HCT116 (cell line): Measurements from ENCODE around the gene ATXN7L1. TPM values are rescaled to one million over a fixed set of nuclear protein-coding genes. Genes with fewer than 3 reads are reported as not detected.

Experiments
- ATAC-seq: fragments of 200-7000 bp; cut with Tn5 transposase; 2 replicates; pipeline ENCODE4 v1.9.1; 2020; ENCODE audit warnings: mild to moderate bottlenecking, moderate library complexity
- BruUV-seq: library from RNA; stranded (reverse); fragments of 400-500 nt; replicated peaks from 2 replicates; lab custom pipeline; 2021; lab: Mats Ljungman, UMichigan
- CTCF ChIA-PET: fragments of 300-600 bp; sonication (Branson Sonifier 250); formaldehyde crosslinking; loops from one replicate; lab custom pipeline; 2021; ENCODE audit warnings: antibody characterized with exemption; lab: Charles Lee
- POLR2A ChIA-PET: fragments of 300-600, 350-600 bp; sonication (Branson Sonifier 250); formaldehyde crosslinking; loops from one replicate; lab custom pipeline; 2021; ENCODE audit warnings: antibody characterized with exemption; lab: Charles Lee
- RAD21 ChIA-PET, 2 experiments: fragments of 300-600 bp; sonication (Branson Sonifier 250); formaldehyde crosslinking; loops; one replicate each; lab custom pipeline; 2023; ENCODE audit warnings: low total read pairs in 2 of 2; ENCODE audit not compliant: uncharacterized antibody in 2 of 2, unreplicated experiment in 2 of 2, low non-redundant PET in 1 of 2; lab: Charles Lee
- DNase-seq: peaks from one replicate; pipeline ENCODE4 v3.0.0-alpha.2; 2010; ENCODE audit warnings: low read depth, low spot score
- H2AFZ ChIP-seq: fragments of 200-600 bp; shearing (Covaris generic), sonication (generic); 2 replicates; pipeline ENCODE4 v1.6.1; 2017; ENCODE audit warnings: low read depth, mixed run types, mixed read lengths, antibody characterized with exemption, low read length; ENCODE audit not compliant: poor library complexity, severe bottlenecking
- H3K27ac ChIP-seq: 2 replicates; pipeline ENCODE4 v1.5.1; 2012; ENCODE audit warnings: low read depth, low read length
- H3K27me3 ChIP-seq: fragments of 200-600 bp; sonication (generic); 2 replicates; pipeline ENCODE4 v1.6.1; 2016; ENCODE audit warnings: mixed run types, low read length, mixed read lengths; ENCODE audit not compliant: insufficient read depth
- H3K36me3 ChIP-seq, 2 experiments: fragments of 200-500 bp in 1 of 2; fragments of 200-600 bp in 1 of 2; sonication (Bioruptor generic) in 1 of 2; sonication (generic) in 1 of 2; 2 replicates each; pipeline versions ENCODE4 v1.5.1 to v1.6.1; 2014 to 2016; ENCODE audit warnings: low read length in 2 of 2, inconsistent platforms in 1 of 2, mixed read lengths in 1 of 2, mixed run types in 1 of 2; ENCODE audit not compliant: insufficient read depth in 2 of 2, control insufficient read depth in 1 of 2
- H3K4me1 ChIP-seq, 2 experiments: fragments of 200-600 bp in 1 of 2; sonication (generic) in 1 of 2; 2 replicates each; pipeline versions ENCODE4 v1.5.1 to v1.6.1; 2012 to 2017; ENCODE audit warnings: low read length in 2 of 2, inconsistent platforms in 1 of 2, mild to moderate bottlenecking in 1 of 2, mixed read lengths in 1 of 2, mixed run types in 1 of 2, moderate library complexity in 1 of 2; ENCODE audit not compliant: insufficient read depth in 2 of 2, control insufficient read depth in 1 of 2
- H3K4me2 ChIP-seq: fragments of 200-600 bp; sonication (generic); 2 replicates; pipeline ENCODE4 v1.6.1; 2017; ENCODE audit warnings: mixed run types, low read length, mixed read lengths
- H3K4me3 ChIP-seq, 2 experiments: fragments of 200-600 bp in 1 of 2; sonication (generic) in 1 of 2; replicated peaks in 1 of 2; 2 replicates each; pipeline ENCODE4 v1.5.1; 2011 to 2016; ENCODE audit warnings: low read length in 2 of 2, control low read depth in 1 of 2, low read depth in 1 of 2, mild to moderate bottlenecking in 1 of 2, mixed read lengths in 1 of 2, mixed run types in 1 of 2
- H3K79me2 ChIP-seq: fragments of 200-600 bp; sonication (generic); 2 replicates; pipeline ENCODE4 v1.6.1; 2017; ENCODE audit warnings: mild to moderate bottlenecking, mixed run types, low read length, moderate library complexity, mixed read lengths; ENCODE audit not compliant: insufficient read depth
- H3K9ac ChIP-seq: fragments of 200-600 bp; sonication (generic); 2 replicates; pipeline ENCODE4 v1.6.1; 2016; ENCODE audit warnings: low read length, mixed read lengths
- H3K9me2 ChIP-seq: fragments of 200-600 bp; sonication (generic), shearing (Covaris generic); 2 replicates; pipeline ENCODE4 v1.6.1; 2017; ENCODE audit warnings: mixed run types, mild to moderate bottlenecking, moderate library complexity; ENCODE audit not compliant: insufficient read depth
- H3K9me3 ChIP-seq, 2 experiments: fragments of 200-500 bp in 1 of 2; fragments of 200-600 bp in 1 of 2; sonication (Bioruptor generic) in 1 of 2; sonication (generic) in 1 of 2; 2 replicates each; pipeline ENCODE4 v1.6.1; 2014 to 2017; ENCODE audit warnings: low read length in 2 of 2, mixed read lengths in 2 of 2, inconsistent platforms in 1 of 2, low read depth in 1 of 2, mild to moderate bottlenecking in 1 of 2, mixed run types in 1 of 2, moderate library complexity in 1 of 2; ENCODE audit not compliant: control insufficient read depth in 1 of 2, insufficient read depth in 1 of 2
- H4K20me1 ChIP-seq: fragments of 200-600 bp; sonication (generic), shearing (Covaris generic); 2 replicates; pipeline ENCODE4 v1.6.1; 2017; ENCODE audit warnings: mixed run types, mild to moderate bottlenecking, moderate library complexity; ENCODE audit not compliant: insufficient read depth
- CBX3 ChIP-seq: IDR thresholded peaks from 2 replicates; pipeline ENCODE4 v1.6.1; 2012; ENCODE audit warnings: low read depth
- CEBPB ChIP-seq: IDR thresholded peaks from 2 replicates; pipeline ENCODE4 v1.6.1; 2012; ENCODE audit warnings: low read depth
- ELF1 ChIP-seq: IDR thresholded peaks from 2 replicates; pipeline ENCODE4 v1.6.1; 2012; ENCODE audit warnings: low read depth, borderline replicate concordance
- EZH2 ChIP-seq: fragments of 200-600 bp; sonication (generic); IDR thresholded peaks from 2 replicates; pipeline ENCODE4 v1.6.1; 2017; ENCODE audit warnings: antibody characterized with exemption, mixed run types
- EZH2phosphoT487 ChIP-seq: fragments of 200-600 bp; IDR thresholded peaks from 2 replicates; pipeline ENCODE4 v1.6.1; 2018; ENCODE audit warnings: antibody characterized with exemption, borderline replicate concordance
- FOSL1 ChIP-seq: IDR thresholded peaks from 2 replicates; pipeline ENCODE4 v1.6.1; 2012; ENCODE audit warnings: low read depth
- JUND ChIP-seq: IDR thresholded peaks from 2 replicates; pipeline ENCODE4 v1.6.1; 2012
- POLR2AphosphoS5 ChIP-seq: IDR thresholded peaks from 2 replicates; pipeline ENCODE4 v1.6.1; 2011; ENCODE audit warnings: mild to moderate bottlenecking, low read depth, low read length, moderate library complexity
- RAD21 ChIP-seq: IDR thresholded peaks from 2 replicates; pipeline ENCODE4 v1.6.1; 2012; ENCODE audit warnings: low read depth, mild to moderate bottlenecking
- SIN3A ChIP-seq: IDR thresholded peaks from 2 replicates; pipeline ENCODE4 v1.6.1; 2012; ENCODE audit warnings: low read depth
- SP1 ChIP-seq: IDR thresholded peaks from 2 replicates; pipeline ENCODE4 v1.6.1; 2012; ENCODE audit warnings: low read depth
- SRF ChIP-seq: IDR thresholded peaks from 2 replicates; pipeline ENCODE4 v1.6.1; 2012; ENCODE audit warnings: low read depth
- TCF7L2 ChIP-seq: IDR thresholded peaks from 2 replicates; pipeline ENCODE4 v1.7.0; 2011; ENCODE audit warnings: borderline replicate concordance, inconsistent platforms; ENCODE audit not compliant: insufficient read depth, insufficient read length; ENCODE audit errors: extremely low read depth
- YY1 ChIP-seq: IDR thresholded peaks from 2 replicates; pipeline ENCODE4 v1.6.1; 2011; ENCODE audit warnings: low read length, low read depth, moderate library complexity, mild to moderate bottlenecking; ENCODE audit not compliant: insufficient replicate concordance; ENCODE audit errors: extremely low read depth
- intact Hi-C: fragments of 100-400 bp; cut with micrococcal nuclease; formaldehyde crosslinking; loops from 2 replicates; pipeline ENCODE4 v1.10.0; 2022
- total RNA-seq: library from RNA; stranded (reverse); gene quantifications from one replicate; pipeline ENCODE4 v1.2.1, GENCODE V29; 2021; ENCODE audit not compliant: unreplicated experiment
- TF ChIP-seq, protein P1 (sequence below): IDR thresholded peaks from 2 replicates; pipeline ENCODE4 v1.6.1; 2012

Gene ATXN7L1
- total RNA-seq, 1 experiment from 2014 or later = 11.5 TPM

DNA sequence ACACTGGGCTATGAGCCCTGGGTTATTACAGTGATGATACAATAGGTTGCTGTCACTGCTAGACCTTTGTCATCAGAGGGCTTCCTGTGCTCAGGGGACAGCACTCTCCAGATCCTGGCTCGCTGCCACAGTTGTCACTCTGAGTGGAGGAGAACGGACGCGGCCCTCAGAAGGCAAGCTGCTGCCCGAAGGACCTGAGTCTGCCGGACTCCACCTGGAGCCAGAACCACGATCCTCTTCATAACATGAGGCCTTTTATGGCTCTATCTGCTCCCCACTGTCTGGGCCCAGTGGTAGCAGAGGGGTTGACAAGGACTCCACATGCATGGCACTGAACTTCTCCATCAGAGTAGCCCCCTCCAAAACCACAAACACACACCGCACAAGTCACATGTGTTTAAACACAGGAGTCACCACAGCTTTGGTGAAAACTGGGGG, 200.4 kb downstream of the ATXN7L1 start:
- no peak overlapping the region for H2AFZ ChIP-seq
- H3K4me3 ChIP-seq = no peak overlapping the region
- no peaks in the 10 kb centered on the region for H3K27me3 ChIP-seq
- ChIA-PET RAD21 (no interaction called here), POLR2A (no interaction called here), CTCF (no interaction called here)
- no peak overlapping the region for H3K9ac ChIP-seq
- H3K4me1 ChIP-seq = peaks cover 0 to 2% of the 10 kb centered on the region in 2 experiments; a peak in 1 of 4 replicates
- H3K4me2 ChIP-seq = no peak overlapping the region
- intact Hi-C loops = no loop called here
- H3K9me2 ChIP-seq = no peaks in the 10 kb centered on the region
- no peaks in the 10 kb centered on the region for H3K36me3 ChIP-seq
- H3K27ac ChIP-seq = no peak overlapping the region
- DNase-seq = no peak
- no peaks in the 10 kb centered on the region for H3K79me2 ChIP-seq
- no peak for ATAC-seq
- TF ChIP-seq, protein P1, sequence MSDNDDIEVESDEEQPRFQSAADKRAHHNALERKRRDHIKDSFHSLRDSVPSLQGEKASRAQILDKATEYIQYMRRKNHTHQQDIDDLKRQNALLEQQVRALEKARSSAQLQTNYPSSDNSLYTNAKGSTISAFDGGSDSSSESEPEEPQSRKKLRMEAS = no peak
- TF ChIP-seq YY1 = no peak
- no peak for TF ChIP-seq SP1
- TF ChIP-seq SRF = no peak
- no peak for TF ChIP-seq FOSL1
- TF ChIP-seq POLR2AphosphoS5 = no peak
- no peak for TF ChIP-seq SIN3A
- no peak for TF ChIP-seq EZH2
- no peak for TF ChIP-seq ELF1
- TF ChIP-seq JUND = no peak
- no peak for TF ChIP-seq TCF7L2
- no peak for TF ChIP-seq RAD21
- no peak for TF ChIP-seq EZH2phosphoT487
- TF ChIP-seq CBX3 = no peak
- TF ChIP-seq CEBPB = no peak
- H3K9me3 ChIP-seq = no peaks in the 10 kb centered on the region
- H4K20me1 ChIP-seq = no peaks in the 10 kb centered on the region
- no TSS peak for BruUV-seq
